ENCODE data around the gene UAP1L1.

GRCh38 chr9:137045294-137046087 is 31.8 kb upstream of the UAP1L1 start:
- TF ChIP-seq EZH2 (IDR thresholded peaks at IDR 0.05; ENCODE audit: low read length) (no peak), CTCF (optimal IDR thresholded peaks at IDR 0.05 in 1 of 3, IDR thresholded peaks at IDR 0.05 in 1 of 3, conservative IDR thresholded peaks at IDR 0.05 in 1 of 3; ENCODE audit: extremely low read depth in 1 of 3, insufficient read depth in 2 of 3, low read length in 3 of 3) (no peak)

All from keratinocyte (primary cell).